Amniotic epithelial cell (primary cell): Measurements from ENCODE around the gene G6PC3.

Experiments
- DNase-seq: peaks from one replicate; pipeline ENCODE4 v3.0.0-alpha.2; 2010; ENCODE audit warnings: low read depth

The G6PC3 gene

GRCh38 chr17:44059101-44059892 lies 11.2 kb upstream of the G6PC3 start:
- DNase-seq = no peak

- no peak for DNase-seq
Observed at GRCh38 chr17:44061446-44061845, 9.1 kb upstream of the G6PC3 start.

GRCh38 chr17:44062871-44063270 lies 7.7 kb upstream of the G6PC3 start:
- no peak for DNase-seq

GRCh38 chr17:44063704-44064639 lies 6.6 kb upstream of the G6PC3 start:
- no peak for DNase-seq

GRCh38 chr17:44065668-44066203 lies 4.8 kb upstream of the G6PC3 start:
- no peak for DNase-seq

- DNase-seq = peak; percentile 82
Observed at GRCh38 chr17:44066204-44066930, 4.2 kb upstream of the G6PC3 start, which contains the start of gene LSM12. LSM12 (minus strand) TSS chr17:44066671; CDS start chr17:44066587, 84 bp downstream.

- DNase-seq = no peak
Observed at GRCh38 chr17:44067545-44067940, 3.0 kb upstream of the G6PC3 start.

- DNase-seq = peak; percentile 58
Observed at GRCh38 chr17:44069974-44070454, 521 bp upstream of the G6PC3 start.

GRCh38 chr17:44071198-44071520 lies 624 bp downstream of the G6PC3 start:
- no peak for DNase-seq

GRCh38 chr17:44071772-44072171 lies 1.2 kb downstream of the G6PC3 start:
- no peak for DNase-seq

GRCh38 chr17:44074231-44074910 lies 3.8 kb downstream of the G6PC3 start:
- DNase-seq = no peak

GRCh38 chr17:44074911-44075285 lies 4.4 kb downstream of the G6PC3 start:
- no peak for DNase-seq

GRCh38 chr17:44075598-44076293 lies 5.2 kb downstream of the G6PC3 start:
- no peak for DNase-seq

- DNase-seq = no peak
Observed at GRCh38 chr17:44076716-44077594, 6.4 kb downstream of the G6PC3 start.

- DNase-seq = no peak
Observed at GRCh38 chr17:44077595-44077909, 7.0 kb downstream of the G6PC3 start.

GRCh38 chr17:44078412-44078811 lies 7.9 kb downstream of the G6PC3 start:
- DNase-seq = no peak

- DNase-seq = no peak
Observed at GRCh38 chr17:44079877-44080821, 9.6 kb downstream of the G6PC3 start.

- peak; percentile 27 for DNase-seq
Observed at GRCh38 chr17:44081681-44082080, 11.1 kb downstream of the G6PC3 start.
